Measurements from ENCODE around the gene LRP8. TPM values are rescaled to one million over a fixed set of nuclear protein-coding genes. Genes with fewer than 3 reads are reported as not detected.

Gene LRP8
- total and polyA plus RNA-seq, 2 of the 4 experiments (the other 2 are of a cell fraction) = 12.0 to 12.1 TPM

DNA sequence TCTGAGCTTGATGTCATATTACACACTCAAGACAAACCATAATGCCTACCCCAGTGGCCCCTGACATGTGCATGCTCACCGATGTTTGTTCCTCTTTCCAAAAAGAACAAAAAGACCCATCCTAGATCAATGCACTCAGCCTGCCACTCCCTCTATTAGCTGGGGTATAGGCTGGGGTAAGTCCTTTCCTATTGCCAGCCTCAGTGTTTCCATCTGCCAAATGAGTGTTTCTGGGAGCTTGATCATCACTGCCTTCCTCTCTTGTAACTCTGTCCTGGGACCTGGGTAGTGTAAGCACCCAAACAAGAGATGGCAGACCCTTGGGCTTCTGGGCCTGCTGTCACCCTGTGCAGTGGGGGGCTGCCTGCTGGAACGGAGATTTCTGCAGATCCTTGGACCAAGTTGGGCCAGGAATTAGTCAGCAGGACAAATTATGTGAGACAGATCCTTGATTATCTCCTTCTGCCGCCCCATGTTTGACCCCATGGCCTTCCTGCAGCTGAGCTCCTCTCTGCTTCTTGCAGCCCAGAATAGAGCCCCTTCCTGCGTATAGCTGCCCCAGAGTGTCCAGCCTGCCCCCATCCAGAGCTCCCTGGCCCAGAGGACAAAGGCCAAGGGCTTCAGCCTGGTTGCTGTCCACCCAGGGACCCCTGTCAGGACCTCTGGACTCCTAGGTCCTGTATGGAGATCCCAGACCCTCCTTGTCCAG lies 31.5 kb upstream of the LRP8 start:
- Histone ChIP-seq H2AFZ (replicated peaks; ENCODE audit: low read length, poor library complexity) (no peak overlapping the region), H2BK5ac (ENCODE audit: low read depth, low read length, poor library complexity, severe bottlenecking) (no peak overlapping the region), H3K4me3 (ENCODE audit: insufficient read depth, low read depth, low read length) (no peak overlapping the region), H4K20me1 (ENCODE audit: insufficient read depth, low read length) (no peaks in the 10 kb centered on the region; the same call in 1 of the 2 replicates), H3K9me3 (ENCODE audit: control insufficient read depth, insufficient read depth, low read length) (peaks cover 7% of the 10 kb centered on the region; the same call in 1 of the 2 replicates), H3K9me1 (ENCODE audit: insufficient read depth, low read length) (no peaks in the 10 kb centered on the region), H3K18ac (ENCODE audit: low read depth, low read length) (no peak overlapping the region), H2AK5ac (ENCODE audit: low read depth, low read length) (no peak overlapping the region), H4K91ac (ENCODE audit: insufficient read depth, low read depth, low read length) (no peak overlapping the region), H2BK20ac (ENCODE audit: low read depth, low read length) (no peak overlapping the region), H3K56ac (ENCODE audit: extremely low read depth, insufficient read depth, low read length) (no peak overlapping the region), H3K4ac (ENCODE audit: low read depth, low read length) (no peak overlapping the region), H3K23ac (ENCODE audit: low read depth, low read length) (no peak overlapping the region), H3K36me3 (ENCODE audit: control insufficient read depth, insufficient read depth, low read length) (no peaks in the 10 kb centered on the region), H4K5ac (ENCODE audit: low read depth, low read length) (no peak overlapping the region), H2BK15ac (ENCODE audit: low read depth, low read length) (no peak overlapping the region), H2BK120ac (ENCODE audit: low read depth, low read length) (no peak overlapping the region), H3K79me1 (ENCODE audit: low read depth in 1 of 2, low read length in 2 of 2) (no peaks in the 10 kb centered on the region), H4K8ac (ENCODE audit: low read depth in 2 of 2, low read length in 2 of 2) (no peak overlapping the region), H3K27ac (ENCODE audit: insufficient read depth, low read length) (no peak overlapping the region), H3K4me1 (ENCODE audit: control insufficient read depth, insufficient read depth, low read length) (no peaks in the 10 kb centered on the region), H3K9ac (ENCODE audit: low read depth, low read length) (no peak overlapping the region), H2AK9ac (replicated peaks; ENCODE audit: low read depth, low read length, poor library complexity) (no peak overlapping the region), H3K4me2 (ENCODE audit: low read depth, low read length) (no peak overlapping the region), H3K14ac (replicated peaks; ENCODE audit: low read depth, low read length) (no peak overlapping the region), H3K27me3 (ENCODE audit: control insufficient read depth, insufficient read depth, low read length) (peaks cover 29% of the 10 kb centered on the region)
- POLR2A ChIA-PET (ENCODE audit: unreplicated experiment) = no interaction called here
- no peak for TF ChIP-seq CEBPB (IDR thresholded peaks at IDR 0.05; ENCODE audit: low read depth, low read length)
- TF ChIP-seq RAD21 (IDR thresholded peaks at IDR 0.05; ENCODE audit: low read length) = no peak
- no peak for TF ChIP-seq SMC3 (IDR thresholded peaks at IDR 0.05; ENCODE audit: low read depth, low read length)
- TF ChIP-seq MAFK (IDR thresholded peaks at IDR 0.05; ENCODE audit: low read depth, low read length) = no peak
- TF ChIP-seq MAZ (IDR thresholded peaks at IDR 0.05; ENCODE audit: borderline replicate concordance, low read depth, low read length) = no peak
- TF ChIP-seq FOS (IDR thresholded peaks at IDR 0.05; ENCODE audit: low read depth, low read length) = no peak
- TF ChIP-seq, protein P1, sequence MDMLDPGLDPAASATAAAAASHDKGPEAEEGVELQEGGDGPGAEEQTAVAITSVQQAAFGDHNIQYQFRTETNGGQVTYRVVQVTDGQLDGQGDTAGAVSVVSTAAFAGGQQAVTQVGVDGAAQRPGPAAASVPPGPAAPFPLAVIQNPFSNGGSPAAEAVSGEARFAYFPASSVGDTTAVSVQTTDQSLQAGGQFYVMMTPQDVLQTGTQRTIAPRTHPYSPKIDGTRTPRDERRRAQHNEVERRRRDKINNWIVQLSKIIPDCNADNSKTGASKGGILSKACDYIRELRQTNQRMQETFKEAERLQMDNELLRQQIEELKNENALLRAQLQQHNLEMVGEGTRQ (IDR thresholded peaks at IDR 0.05; ENCODE audit: low read depth, low read length) = no peak
- TF ChIP-seq RFX5 (IDR thresholded peaks at IDR 0.05; ENCODE audit: low read depth, low read length) = no peak
- TF ChIP-seq NFE2L2 (IDR thresholded peaks at IDR 0.05; ENCODE audit: low read depth, low read length) = no peak
- TF ChIP-seq BHLHE40 (IDR thresholded peaks at IDR 0.05; ENCODE audit: low read depth, low read length) = no peak
- TF ChIP-seq POLR2A (IDR thresholded peaks at IDR 0.05; ENCODE audit: low read depth, low read length) = no peak
- intact Hi-C loops (cut with micrococcal nuclease) (no loop called here), in situ Hi-C loops (cut with MboI; ENCODE audit: low sequenced_read_pairs) (no loop called here), dilution Hi-C loops (cut with HindIII; ENCODE audit: low sequenced_read_pairs, unreplicated experiment) (no loop called here)
- no peak for ATAC-seq (ENCODE audit: low read depth)
- DNase-seq = no peak
- WGBS, 2 experiments (ENCODE audit: extremely low coverage in 2 of 2, insufficient read length in 1 of 2) = 21% methylated on average over 2 of the region's 4 CpGs; no CpG with 5 or more reads in 1 of the 2 experiments
- no TSS peak for BruUV-seq (replicated peaks)
- CTCF ChIA-PET = no interaction called here

Measured in IMR-90 (cell line).